ENCODE data around the gene GLT8D1.
"Not testable (repeated sequence)": the region's sequence is repeated elsewhere in the genome, so short reads cannot be mapped to it uniquely, and the experiment has no call there.

The GLT8D1 gene, protein sequence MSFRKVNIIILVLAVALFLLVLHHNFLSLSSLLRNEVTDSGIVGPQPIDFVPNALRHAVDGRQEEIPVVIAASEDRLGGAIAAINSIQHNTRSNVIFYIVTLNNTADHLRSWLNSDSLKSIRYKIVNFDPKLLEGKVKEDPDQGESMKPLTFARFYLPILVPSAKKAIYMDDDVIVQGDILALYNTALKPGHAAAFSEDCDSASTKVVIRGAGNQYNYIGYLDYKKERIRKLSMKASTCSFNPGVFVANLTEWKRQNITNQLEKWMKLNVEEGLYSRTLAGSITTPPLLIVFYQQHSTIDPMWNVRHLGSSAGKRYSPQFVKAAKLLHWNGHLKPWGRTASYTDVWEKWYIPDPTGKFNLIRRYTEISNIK

DNA sequence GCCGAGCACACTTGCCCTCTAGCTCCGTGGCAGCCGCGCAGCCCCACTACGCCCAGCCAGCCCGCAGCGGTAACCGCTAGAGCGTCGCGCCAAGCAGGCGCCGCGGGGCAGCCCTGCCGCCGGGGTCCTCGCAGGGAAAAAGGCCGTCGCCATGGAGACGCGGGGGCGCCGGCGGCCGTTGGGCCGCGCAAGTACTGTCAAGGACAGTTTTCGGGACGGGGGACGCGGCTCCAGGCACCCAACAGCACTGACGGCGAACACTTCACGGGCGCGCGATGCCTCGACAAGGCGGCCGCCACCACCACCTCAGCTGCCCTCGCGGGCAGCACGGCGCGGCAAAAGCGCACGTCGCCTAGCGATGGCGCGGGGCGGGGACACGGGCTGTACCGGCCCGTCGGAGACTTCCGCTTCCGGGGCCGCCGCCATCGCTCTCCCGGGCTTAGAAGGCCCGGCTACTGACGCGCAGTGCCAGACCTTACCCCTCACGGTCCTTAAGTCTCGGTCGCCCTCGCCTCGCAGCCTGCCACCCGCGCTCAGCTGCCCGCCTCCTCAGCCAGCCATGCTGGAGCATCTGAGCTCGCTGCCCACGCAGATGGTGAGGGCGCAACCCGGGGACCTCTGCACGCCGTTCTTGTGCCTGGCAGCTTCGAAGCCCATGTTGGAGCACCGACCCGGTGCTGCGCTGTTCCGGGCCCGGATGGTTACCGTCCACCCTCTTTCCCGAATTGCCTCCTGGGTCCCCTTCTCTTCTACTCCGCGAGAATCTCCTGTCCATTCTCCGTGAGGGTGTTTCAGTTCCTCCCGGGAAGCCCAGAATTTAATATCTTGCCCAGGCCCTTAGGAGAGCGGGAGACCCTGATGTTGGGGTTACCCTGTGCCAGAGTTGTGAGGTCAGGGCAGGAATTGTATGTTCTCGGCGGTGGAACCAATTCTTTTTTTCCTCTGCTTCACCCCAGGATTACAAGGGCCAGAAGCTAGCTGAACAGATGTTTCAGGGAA is at the start of gene GLT8D1, which contains the start of gene SPCS1:
TSS of gene GLT8D1 (minus strand) at position 104 of the 999 bp plus-strand sequence. CDS start 5,331 bp downstream, outside the sequence.
TSS of gene SPCS1 (plus strand) at position 419 of the 999 bp plus-strand sequence. CDS start at position 560, 141 bp downstream.
- in situ Hi-C loops (cut with MboI; ENCODE audit: low sequenced_read_pairs): no loop called here

DNA sequence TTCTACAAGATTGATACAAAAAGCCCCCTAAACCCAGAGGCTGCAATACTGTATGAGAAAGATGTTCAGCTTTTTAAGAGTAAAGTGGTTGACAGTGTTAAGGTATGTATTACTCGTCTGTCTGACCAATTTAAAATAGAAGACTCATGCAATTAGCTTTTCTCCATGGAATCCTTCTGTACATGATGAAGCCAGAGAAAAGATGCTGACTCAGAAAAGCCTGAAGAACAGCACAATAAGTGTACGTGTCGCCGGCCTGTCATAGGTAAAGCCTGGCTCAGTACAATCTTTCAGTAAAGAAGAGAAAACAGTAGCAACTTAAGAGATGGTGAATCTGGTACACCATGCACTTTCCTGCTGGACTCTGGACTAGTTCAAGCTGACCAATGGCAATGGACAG is 48.8 kb upstream of the GLT8D1 start:
- in situ Hi-C loops (cut with MboI; ENCODE audit: low sequenced_read_pairs): no loop called here

DNA sequence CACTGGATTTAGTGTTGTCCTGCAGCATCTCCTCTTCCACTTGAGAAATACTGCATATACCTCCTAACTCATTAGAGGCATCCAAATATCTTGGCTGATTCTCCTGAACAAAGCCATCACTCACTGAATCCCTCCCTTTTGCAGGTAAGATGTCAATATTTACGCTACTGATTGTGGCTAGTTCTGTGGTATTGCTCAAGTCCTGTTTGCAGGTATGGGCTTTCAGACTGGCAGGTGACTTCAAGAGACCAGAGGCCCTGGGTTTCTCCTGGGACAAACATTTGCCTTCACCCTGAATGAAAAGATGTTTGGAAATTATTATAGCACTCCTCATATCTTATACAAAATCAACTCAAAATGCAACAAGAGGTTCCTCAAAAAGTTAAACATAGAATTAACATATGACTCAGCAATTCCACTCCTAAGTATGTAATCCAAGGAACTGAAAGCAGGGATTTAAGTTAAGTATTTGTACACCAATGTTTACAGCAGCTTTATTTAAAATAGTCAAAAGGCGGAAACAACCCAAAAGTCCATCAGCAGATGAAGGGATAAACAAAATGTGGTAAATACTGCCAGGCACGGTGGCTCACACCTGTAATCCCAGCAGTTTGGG is 46.6 kb upstream of the GLT8D1 start:
- in situ Hi-C loops (cut with MboI; ENCODE audit: low sequenced_read_pairs): no loop called here

DNA sequence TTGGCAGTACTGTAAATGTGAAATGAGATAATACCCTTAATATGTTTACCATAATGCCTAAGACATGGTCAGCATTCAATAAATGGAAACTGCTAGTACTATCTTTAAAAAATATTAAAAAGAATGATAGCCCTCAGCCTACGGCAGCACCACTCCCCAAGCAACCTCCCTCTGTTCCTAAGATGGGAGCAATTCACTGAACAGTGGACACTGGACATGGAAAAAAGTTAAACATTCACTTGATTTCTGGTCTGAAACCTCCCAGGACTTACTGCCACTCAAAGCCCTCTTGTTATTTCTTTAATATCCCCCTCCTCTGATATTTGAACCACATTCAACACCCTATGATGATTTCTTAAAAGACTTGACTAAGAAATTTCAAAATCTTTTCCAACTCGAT is 38.1 kb upstream of the GLT8D1 start:
- in situ Hi-C loops (cut with MboI; ENCODE audit: low sequenced_read_pairs): no loop called here

DNA sequence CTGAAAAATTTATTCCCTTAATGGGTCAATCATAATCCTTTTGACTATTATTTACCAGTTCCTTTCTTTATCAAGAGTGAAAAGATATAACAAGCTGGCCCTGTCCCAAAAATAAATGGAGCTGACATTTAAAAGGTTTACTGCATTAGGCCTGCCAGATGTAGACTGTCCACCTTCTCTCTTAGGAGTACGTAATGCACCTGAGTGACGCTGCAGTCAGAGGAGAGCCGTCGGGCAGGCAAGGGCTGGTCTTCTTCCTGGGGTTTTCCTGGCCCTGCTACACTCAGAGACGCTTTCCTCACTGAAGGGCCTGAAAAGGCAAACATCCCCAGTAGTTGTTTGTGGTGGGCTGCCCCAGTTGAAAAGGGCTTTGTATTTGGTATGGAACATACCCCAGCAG is 37.6 kb upstream of the GLT8D1 start:
- in situ Hi-C loops (cut with MboI; ENCODE audit: low sequenced_read_pairs): no loop called here

DNA sequence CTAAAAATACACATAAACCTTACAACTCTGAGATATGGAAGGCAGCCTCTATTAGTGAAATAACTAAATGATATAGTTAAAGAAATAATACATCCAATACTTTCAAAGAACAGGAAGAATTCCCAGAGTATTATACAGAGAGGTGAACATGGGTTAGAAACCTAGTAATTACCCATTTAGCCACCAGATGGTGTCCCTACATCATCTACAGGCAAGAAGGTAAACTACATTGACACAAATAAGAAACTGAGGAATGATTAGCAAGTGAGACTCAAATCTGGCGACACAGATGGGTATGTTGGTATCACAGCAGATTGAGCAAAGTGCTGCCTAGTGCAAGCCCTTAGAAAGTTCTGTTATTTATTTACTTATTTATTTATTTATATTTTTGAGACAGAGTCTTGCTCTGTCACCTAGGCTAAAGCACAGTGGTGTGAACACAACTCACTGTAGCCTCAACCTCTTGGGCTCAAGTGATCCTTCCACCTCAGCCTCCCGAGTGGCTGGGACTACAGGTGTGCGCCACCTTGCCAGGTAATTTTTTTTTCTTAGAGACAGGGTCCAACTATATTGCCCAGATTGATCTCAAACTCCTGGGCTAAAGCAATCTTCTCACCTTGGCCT is 36.9 kb upstream of the GLT8D1 start:
- in situ Hi-C loops (cut with MboI; ENCODE audit: low sequenced_read_pairs): no loop called here

DNA sequence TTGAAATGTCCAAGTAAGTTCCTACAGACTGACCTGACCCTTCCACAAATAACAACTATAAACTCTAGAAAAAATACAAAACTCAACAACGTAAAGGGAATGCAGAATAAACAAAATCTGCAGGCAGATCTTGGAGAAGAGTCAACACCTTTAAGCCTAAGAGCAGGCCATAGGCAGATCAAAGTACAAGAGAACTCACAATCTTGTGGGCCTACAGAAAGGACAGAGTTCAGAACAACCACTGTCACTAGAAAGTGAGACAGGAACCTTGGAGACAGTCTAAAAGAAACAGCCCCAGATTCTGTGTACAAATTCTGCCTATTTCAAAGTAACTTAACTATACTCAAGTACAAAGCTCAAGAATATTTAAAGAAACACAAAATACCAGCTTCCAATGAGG is 34.1 kb upstream of the GLT8D1 start:
- in situ Hi-C loops (cut with MboI; ENCODE audit: low sequenced_read_pairs): no loop called here

DNA sequence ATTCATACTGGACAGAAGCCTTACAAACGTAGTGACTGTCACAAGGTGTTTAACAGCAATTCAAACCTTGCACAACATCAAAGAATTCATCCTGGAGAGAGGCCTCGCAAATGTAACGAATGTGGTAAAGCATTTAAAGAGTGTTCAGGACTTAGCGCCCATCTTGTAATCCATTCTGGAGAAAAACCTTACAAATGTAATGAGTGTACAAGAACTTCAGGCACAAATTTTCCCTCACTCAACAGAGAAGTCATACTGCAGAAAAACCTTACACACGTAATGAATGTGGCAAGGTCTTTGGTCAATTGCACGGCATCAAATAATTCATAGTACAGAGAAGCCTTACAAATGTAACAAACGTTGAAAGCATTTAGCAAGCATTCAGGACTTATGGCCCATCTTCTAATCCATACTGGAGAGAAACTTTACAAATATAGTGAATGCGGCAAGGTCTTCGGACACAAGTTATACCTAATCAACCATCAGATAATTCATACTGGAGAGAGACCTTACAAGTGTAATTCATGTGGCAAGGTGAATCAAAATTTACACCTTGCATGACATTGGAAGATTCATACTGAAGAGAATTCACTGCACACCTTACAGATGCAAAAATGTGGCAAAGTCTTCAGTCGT is 27.8 kb upstream of the GLT8D1 start:
- in situ Hi-C loops (cut with MboI; ENCODE audit: low sequenced_read_pairs): no loop called here

DNA sequence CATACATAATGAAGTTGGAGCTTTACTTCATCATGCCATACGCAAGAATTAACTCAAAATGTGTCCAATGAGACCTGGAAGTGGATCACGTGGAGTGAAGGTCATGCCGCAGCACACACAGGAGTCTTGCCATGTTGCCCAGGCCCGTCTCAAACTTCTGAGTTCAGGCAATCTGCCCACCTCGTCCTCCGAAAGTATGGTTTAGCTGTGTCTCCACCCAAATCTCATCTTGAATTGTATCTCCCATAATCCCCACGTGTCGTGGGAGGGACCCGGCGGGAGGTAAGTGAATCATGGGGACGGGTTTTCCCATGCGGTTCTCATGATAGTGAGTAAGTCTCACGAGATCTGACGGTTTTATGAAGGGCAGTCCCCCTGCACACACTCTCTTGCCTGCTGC is 26.0 kb upstream of the GLT8D1 start:
- in situ Hi-C loops (cut with MboI; ENCODE audit: low sequenced_read_pairs): no loop called here

DNA sequence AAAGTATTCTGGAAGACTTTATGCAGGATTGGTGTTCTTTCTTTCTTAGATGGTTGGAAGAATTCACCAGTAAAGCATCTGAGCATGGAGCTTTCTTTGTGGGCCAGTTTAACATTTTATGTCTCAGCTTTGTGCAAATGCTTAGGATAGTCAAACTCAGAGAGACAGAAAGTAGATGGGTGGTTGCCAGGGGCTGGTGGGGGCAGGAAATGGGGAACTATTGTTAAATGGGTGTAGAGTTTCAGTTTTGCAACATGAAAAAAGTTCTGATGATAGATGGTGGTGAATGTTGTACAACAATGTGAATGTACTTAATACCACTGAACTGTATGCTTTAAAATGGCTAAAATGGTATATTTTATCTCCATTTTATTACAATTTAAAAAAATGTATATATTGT is 25.1 kb upstream of the GLT8D1 start:
- in situ Hi-C loops (cut with MboI; ENCODE audit: low sequenced_read_pairs): no loop called here

DNA sequence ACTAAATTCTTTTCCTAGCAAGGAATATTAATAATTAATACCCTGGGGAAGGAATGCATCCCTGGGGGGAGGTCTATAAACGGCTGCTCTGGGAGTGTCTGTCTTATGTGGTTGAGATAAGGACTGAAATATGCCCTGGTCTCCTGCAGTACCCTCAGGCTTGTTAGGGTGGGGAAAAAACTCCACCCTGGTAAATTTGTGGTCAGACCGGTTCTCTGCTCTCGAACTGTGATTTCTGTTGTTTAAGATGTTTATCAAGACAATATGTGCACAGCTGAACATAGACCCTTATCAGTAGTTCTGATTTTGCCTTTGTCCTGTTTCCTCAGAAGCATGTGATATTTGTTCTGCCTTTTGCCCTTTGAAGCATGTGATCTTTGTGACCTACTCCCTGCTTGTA is 23.2 kb upstream of the GLT8D1 start:
- in situ Hi-C loops (cut with MboI; ENCODE audit: low sequenced_read_pairs): not testable (repeated sequence)

DNA sequence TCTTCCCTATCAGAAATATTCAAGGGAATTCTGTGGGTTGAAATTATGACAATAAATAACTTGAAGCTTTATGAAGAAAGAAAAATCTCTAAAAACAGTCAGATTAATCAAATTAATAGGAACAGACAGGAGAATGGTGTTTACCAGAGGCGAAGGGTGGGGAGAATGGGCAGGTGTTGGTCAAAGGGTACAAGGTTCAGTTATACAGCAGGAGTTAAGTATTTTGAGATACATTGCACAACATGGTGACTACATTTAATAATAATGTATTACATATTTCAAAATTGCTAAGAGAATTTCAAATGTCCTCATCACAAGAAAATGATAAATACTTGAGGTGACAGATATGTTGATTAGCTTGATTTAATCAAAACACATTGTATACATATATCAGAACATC is 18.9 kb upstream of the GLT8D1 start:
- in situ Hi-C loops (cut with MboI; ENCODE audit: low sequenced_read_pairs): no loop called here

DNA sequence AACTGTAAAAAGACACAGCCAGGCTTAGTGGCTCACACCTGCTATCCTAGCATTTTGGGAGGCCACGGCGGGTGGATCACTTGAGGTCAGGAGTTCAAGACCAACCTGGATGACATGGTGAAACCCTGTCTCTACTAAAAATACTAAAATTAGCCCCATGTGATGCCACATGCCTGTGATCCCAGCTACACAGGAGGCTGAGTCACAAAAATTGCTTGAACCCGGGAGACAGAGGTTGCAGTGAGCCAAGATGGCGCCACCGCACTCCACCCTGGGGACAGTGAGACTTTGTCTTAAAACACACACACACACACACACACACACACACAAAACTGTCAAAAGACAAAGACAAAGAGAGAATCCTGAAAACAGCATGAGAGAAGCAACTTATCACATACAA is 18.3 kb upstream of the GLT8D1 start:
- in situ Hi-C loops (cut with MboI; ENCODE audit: low sequenced_read_pairs): no loop called here

DNA sequence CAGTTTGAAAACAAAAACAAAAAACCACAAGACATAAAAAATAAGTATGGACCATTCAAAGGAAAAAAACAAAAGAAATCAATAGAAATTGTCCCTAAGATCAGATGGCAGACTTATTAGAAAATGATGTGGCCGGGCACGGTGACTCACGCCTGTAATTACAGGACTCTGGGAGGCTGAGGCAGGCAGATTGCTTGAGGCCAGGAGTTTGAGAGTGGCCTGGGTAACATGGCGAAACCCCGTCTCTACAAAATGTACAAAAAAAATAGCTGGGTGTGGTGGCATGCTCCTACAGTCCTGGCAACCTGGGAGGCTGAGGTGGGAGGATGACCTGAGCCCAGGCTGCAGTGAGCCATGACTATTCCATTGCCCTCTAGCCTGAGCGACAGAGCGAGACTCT is 16.9 kb upstream of the GLT8D1 start:
- in situ Hi-C loops (cut with MboI; ENCODE audit: low sequenced_read_pairs): no loop called here

DNA sequence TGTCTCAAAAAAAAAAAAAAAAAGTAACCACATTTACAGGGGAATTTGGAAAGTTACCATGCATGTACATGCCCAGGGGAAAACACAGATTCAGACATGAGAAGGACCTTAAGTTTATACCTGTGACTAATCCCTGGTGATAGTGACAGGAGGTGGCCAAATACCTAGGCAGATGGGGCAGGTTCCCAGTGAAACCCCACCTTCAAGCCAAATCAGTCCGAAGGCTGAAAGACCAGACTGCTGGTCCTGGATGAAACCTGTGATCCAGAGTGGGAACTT is 16.1 kb upstream of the GLT8D1 start:
- in situ Hi-C loops (cut with MboI; ENCODE audit: low sequenced_read_pairs): no loop called here

DNA sequence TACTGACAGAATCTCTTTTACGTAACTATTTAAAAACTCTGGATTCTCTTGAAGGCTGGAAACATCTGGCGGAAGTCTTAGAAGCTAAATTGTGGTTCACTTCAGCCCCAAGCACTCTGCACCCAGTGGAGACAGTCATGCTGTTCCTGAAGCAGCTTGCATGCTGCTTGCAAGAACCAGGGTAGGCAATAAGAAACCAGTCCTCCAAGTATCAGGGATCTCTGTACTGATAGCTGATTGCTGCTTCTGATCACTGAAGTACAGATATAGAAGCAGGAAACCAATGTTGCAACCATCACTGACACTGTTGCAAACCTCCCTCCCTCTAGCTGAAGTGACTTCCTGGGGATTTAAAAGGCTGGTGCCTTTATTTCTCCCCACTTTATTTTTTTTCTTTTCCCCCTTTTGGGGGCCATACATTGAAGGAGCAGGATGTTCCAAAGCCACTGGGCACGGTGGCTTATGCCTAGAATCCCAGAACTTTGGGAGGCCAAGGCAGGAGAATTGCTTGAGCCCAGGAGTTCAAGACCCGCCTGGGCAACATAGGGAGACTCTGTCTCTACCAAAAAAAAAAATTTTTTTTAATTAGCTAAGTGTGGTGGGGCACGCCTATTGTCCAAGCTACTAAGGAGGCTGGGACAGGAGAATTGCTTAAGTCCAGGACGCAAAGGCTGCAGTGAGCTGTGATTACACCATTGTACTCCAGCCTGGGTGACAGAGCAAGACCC is 15.6 kb upstream of the GLT8D1 start:
- in situ Hi-C loops (cut with MboI; ENCODE audit: low sequenced_read_pairs): no loop called here

DNA sequence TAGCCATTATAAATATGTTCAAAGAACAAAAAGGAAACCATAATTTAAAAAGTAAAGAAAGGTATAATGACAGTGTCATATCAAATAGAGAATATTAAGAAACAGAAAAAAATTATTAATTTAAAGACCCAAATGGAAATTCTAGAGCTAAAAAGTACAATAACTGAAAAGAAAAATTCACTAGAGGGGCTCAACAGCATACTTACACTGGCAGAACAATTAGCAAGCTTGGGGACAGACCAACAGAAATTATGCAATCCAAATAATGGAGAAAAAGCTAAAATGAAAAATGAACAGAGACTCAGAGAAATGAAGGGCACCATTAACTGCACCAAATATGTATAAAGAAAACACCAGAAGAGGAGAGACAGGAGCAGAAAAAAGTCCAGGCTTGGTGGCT is 14.0 kb upstream of the GLT8D1 start:
- in situ Hi-C loops (cut with MboI; ENCODE audit: low sequenced_read_pairs): no loop called here

DNA sequence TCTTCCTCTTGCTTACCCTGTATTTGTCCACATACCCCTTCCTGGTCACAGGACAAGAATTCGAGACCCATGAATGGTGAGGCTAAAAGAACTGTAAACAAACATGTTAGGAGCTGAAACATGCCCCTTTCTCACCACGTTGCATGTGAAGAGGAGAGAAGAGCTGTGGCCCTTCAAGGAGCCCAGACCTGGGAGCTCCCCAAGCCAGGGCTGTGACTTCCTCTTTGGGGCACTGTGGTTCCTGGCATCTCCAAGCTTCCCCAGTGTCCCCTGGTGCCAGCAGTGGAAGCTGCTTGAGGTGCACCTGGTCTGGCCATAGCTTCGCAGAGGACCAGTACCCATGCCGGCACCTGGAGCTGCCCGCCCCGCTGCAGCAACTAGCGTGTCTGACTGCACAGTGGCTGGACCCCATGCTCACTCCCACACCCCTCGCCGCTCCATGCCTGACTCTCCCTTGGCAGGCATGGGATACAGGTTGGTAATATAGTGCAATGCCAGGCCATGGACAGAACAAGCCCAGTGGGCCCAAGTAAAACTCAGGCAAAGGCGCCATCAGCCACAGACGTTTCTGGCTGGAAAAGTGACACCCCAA is 10.2 kb upstream of the GLT8D1 start:
- in situ Hi-C loops (cut with MboI; ENCODE audit: low sequenced_read_pairs): no loop called here
